Subcutaneous adipose tissue (tissue), 4 donors: ENCODE results near the gene DLST. TPM values are rescaled to one million over a fixed set of nuclear protein-coding genes. Genes with fewer than 3 reads are reported as not detected.

Experiments
- total RNA-seq, 4 donors: library from RNA; depleted of rRNA; stranded (reverse); fragments of >200 nt; gene quantifications; one replicate each; pipeline ENCODE4 v1.1.0, GENCODE V29; 2016
- TF ChIP-seq, protein P1 (sequence below): fragments of 450-650 bp; IDR thresholded peaks from one replicate; pipeline ENCODE4 v1.5.1; 2016; ENCODE audit warnings: low read depth, mild to moderate bottlenecking, control low read depth, antibody characterized with exemption, moderate library complexity

The DLST gene
- total RNA-seq, 4 donors from 2014 or later = 91.8 to 152 (median 109) TPM

DNA sequence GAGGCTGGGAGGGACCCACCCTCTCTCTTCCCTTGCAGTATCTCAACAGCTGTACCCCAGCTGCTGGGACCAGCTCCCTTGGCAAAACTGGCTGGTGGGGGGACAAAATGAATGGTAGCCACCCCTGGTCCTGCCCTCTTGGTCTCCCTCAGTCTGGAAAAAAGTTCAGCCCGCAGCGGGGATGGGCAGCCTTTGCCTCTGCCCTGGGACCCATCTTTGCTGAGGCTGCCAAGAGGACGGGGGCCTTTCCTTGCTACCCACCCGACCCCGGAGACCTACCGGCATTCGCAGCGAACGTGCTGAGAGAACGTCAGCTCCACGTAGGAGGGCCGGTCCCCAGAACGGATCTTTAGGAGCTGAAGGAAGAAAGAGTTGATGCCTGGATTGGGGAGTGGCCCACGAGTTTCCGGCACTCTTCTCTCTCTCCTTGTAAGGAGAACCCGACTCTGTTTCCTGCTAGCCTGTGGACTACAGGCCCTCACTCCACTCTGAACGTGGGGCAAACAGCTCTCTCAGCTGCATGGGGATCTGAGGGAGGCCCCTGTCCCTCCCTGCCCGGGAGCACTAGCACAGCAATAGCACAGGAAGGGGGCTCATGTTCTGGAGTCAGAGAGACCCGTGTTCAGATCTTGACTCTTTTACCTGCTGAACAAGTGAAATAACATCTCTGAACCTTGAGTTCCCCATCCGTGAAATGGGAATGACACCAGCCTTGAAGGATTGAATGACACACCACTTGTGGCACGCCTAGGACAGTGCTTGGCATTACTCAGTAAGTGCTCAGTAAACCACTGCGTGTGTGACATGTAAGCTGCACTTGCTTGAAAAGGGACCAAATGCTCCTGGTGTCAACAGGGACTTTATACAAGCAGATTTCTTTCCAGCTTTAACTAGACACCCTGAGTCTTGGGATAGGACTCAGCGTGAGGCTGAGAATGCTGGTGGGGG, 66.8 kb downstream of the DLST start:
- TF ChIP-seq, protein P1, sequence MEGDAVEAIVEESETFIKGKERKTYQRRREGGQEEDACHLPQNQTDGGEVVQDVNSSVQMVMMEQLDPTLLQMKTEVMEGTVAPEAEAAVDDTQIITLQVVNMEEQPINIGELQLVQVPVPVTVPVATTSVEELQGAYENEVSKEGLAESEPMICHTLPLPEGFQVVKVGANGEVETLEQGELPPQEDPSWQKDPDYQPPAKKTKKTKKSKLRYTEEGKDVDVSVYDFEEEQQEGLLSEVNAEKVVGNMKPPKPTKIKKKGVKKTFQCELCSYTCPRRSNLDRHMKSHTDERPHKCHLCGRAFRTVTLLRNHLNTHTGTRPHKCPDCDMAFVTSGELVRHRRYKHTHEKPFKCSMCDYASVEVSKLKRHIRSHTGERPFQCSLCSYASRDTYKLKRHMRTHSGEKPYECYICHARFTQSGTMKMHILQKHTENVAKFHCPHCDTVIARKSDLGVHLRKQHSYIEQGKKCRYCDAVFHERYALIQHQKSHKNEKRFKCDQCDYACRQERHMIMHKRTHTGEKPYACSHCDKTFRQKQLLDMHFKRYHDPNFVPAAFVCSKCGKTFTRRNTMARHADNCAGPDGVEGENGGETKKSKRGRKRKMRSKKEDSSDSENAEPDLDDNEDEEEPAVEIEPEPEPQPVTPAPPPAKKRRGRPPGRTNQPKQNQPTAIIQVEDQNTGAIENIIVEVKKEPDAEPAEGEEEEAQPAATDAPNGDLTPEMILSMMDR = no peak

DNA sequence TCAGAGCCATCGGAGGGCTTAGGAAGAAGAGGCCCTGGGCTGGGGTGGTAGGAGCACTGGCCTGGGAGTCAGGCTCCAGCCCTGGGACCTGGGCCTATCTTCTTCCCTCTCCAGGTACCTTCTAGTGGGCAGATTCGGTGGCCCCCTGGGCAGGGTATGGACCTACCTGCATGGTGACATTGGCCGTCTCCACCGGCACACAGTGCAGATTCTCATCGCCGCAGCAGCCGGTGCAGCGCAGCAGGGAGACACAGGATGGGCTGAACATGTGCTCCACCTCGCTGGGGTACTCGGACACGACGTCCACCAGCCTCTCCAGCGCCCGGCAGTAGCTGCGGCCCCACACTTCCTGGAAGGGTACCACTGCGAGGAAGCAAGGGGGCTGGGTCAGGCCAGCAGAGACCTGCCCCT, 67.5 kb downstream of the DLST start:
- TF ChIP-seq, protein P1 = no peak

DNA sequence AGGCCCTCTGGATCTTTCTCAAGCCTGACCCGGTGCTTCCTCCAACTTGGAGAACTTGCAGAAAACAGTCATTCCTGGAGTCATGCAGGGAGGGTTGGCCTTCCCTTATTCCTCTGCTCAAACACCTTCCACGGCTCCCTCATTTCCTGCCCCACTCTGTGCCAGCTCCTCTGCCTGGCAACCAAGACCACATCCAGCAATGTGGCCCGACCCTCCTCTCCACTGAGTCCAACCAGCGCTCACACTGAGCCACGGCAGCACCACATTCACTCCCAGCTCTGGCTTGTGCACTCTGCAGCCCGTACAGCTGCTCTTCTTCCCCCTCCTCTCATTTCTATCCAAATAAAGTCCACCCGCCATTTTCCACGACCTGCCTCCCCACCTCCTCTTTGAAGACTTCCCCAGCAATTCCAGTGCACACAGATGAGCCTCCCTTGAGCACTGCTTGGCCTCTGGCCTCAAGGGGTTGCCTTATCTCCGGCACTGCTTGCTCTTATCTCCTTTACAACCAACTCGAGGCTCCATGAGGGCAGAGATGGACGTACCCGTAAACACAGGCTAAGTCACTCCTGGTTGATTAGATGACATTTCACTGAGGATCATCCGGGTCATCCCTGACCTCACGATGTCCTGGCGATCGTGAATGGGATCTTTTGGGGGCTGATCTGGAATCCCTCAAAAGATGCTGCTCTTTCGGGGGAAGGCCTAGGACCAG, 68.3 kb downstream of the DLST start:
- TF ChIP-seq, protein P1 = no peak

DNA sequence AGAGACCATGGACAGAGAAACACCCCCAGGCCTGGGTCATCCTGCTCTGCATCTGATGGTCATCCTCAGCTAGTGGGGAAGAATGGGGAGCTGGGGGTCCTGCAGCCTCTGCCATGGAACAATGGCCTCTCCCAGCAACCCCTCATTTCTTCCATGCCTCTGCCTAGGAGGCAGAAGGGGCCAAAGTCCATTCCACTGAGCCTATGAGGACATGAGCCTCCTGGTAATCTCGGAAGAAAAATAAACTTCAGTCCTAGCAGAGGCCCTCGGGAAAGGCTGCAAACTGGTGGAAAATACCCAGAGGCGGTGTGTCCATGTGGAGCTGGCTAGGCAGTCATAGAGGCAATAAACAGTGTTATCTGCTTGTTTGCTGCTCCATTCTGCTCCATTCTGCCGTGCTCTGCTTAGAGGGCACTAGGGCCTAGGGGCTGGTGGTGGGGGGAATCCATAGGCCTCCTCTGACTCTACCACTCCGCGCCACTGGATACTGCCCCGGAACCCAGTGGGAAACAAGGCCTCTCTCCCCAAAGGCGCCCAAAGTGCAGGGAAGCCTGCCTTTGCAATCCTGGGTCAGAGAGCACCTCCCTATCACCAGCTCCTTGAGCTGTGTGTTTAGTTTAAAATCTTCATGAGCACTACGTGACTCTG, 69.2 kb downstream of the DLST start:
- TF ChIP-seq, protein P1 = no peak

DNA sequence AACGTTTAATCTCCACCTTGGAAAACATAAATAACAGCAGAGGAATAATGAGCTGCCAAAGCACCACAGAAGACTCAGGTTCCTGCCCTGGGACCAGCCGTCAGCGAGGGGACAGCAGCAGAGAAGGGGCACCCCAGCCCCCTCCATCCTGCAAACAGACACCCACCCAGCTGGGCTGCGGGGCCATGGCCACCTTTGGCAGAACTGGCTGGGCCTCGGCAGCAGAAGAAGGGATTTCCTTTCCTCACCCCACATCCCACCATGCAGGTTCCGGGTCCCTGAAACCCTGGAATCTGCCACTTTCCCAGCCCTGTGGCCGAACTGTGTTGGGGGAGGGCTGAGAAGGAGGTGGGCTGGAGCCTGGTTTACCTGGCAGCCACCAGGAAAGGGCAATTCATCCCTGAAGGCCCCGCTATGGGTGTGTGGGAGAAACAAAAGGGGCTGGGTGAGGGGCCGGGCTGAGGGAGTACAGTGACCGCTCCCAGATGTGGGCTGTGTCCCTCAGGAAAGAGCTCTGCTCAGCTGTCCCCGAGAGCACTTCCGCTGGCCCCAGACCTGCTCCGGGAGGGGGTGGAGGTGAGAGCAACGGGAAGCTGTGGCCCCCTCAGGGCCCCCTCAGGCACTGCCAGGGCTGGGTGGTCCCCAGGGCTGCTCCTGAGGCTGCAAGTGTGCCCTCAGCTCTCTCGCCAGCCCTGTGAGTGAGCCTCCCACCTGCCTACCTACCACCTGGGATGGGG, 69.9 kb downstream of the DLST start:
- TF ChIP-seq, protein P1 = no peak

DNA sequence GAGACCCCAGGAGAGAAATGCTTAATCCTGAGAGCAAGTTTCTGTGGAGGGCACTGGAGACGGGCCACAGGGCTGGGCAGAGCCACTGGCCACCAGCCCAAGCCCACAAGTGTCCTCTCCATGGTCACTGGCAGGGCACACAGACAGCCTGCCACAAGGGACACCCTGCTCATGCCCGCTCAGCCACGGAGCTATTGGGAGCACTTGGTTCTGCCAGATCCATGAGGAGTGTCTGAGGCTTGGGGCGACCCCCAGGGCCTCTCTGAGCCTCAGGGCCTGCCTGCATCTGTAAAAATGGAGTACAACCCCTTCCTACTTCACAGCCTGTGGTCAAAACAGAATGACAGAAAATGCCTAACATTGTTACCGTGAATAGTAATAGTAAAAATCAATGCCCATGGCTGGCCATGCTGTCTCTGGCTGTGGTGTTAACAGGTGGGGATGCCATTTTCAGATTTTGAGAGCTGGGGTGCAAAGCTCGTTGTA, 70.5 kb downstream of the DLST start:
- TF ChIP-seq, protein P1 = no peak
